HEK293 (cell line): Measurements from ENCODE around the gene PACRG.

Source experiments
- CTCF ChIA-PET: fragments of 350-600 bp; formaldehyde crosslinking; extraction: SDS; loops from one replicate; lab custom pipeline; 2021; ENCODE audit warnings: antibody characterized with exemption; lab: Yijun Ruan, JAX
- POLR2A ChIA-PET: fragments of 300-600 bp; formaldehyde crosslinking; extraction: SDS; loops from one replicate; lab custom pipeline; 2020; ENCODE audit warnings: antibody characterized with exemption, inconsistent platforms; lab: Yijun Ruan, JAX
- H3K27ac ChIP-seq: fragments of 200-500 bp; sonication (Bioruptor generic); 2 replicates; pipeline ENCODE4 v1.5.1; 2014; ENCODE audit warnings: low read depth, low read length, control low read depth, inconsistent platforms; ENCODE audit errors: extremely low read depth
- H3K36me3 ChIP-seq, 2 experiments: fragments of 200-500 bp in 1 of 2; sonication (Bioruptor generic) in 1 of 2; 1 replicate in 1 of 2; 2 replicates in 1 of 2; pipeline ENCODE4 v1.5.1; 2014 to 2017; ENCODE audit warnings: inconsistent platforms in 2 of 2, low read length in 2 of 2; ENCODE audit not compliant: control insufficient read depth in 2 of 2, insufficient read depth in 1 of 2
- H3K4me1 ChIP-seq: fragments of 200-500 bp; sonication (Bioruptor generic); 2 replicates; pipeline ENCODE4 v1.5.1; 2014; ENCODE audit warnings: mild to moderate bottlenecking, low read length, inconsistent platforms; ENCODE audit not compliant: control insufficient read depth, insufficient read depth
- H3K4me3 ChIP-seq: 2 replicates; pipeline ENCODE4 v1.5.1; 2011; ENCODE audit warnings: low read depth, mild to moderate bottlenecking, control low read depth, low read length, moderate library complexity
- H3K9me3 ChIP-seq: fragments of 200-500 bp; sonication (Bioruptor generic); 2 replicates; pipeline ENCODE4 v1.5.1; 2014; ENCODE audit warnings: low read depth, low read length, inconsistent platforms; ENCODE audit not compliant: control insufficient read depth, insufficient read depth
- FEZF1 ChIP-seq: fragments of 450-650 bp; formaldehyde crosslinking; IDR thresholded peaks from 2 replicates; pipeline ENCODE4 v1.5.1; 2016; ENCODE audit warnings: missing biosample characterization, missing genetic modification characterization
- GFI1B ChIP-seq: fragments of 450-650 bp; formaldehyde crosslinking; IDR thresholded peaks from 2 replicates; pipeline ENCODE4 v1.5.1; 2016; ENCODE audit warnings: missing biosample characterization, missing genetic modification characterization
- HIC1 ChIP-seq: fragments of 450-650 bp; formaldehyde crosslinking; IDR thresholded peaks from 2 replicates; pipeline ENCODE4 v1.5.1; 2016; ENCODE audit warnings: missing biosample characterization, missing genetic modification characterization
- KLF1 ChIP-seq: fragments of 450-650 bp; formaldehyde crosslinking; IDR thresholded peaks from 2 replicates; pipeline ENCODE4 v1.5.1; 2016; ENCODE audit warnings: missing biosample characterization, missing genetic modification characterization
- KLF7 ChIP-seq: fragments of 450-650 bp; formaldehyde crosslinking; IDR thresholded peaks from 2 replicates; pipeline ENCODE4 v1.5.1; 2016; ENCODE audit warnings: missing biosample characterization, missing genetic modification characterization, borderline replicate concordance
- MYNN ChIP-seq: fragments of 450-650 bp; formaldehyde crosslinking; IDR thresholded peaks from 2 replicates; pipeline ENCODE4 v1.5.1; 2016; ENCODE audit warnings: missing biosample characterization, missing genetic modification characterization, borderline replicate concordance
- SP7 ChIP-seq: fragments of 450-650 bp; formaldehyde crosslinking; IDR thresholded peaks from 2 replicates; pipeline ENCODE4 v1.5.1; 2016; ENCODE audit warnings: missing biosample characterization, missing genetic modification characterization
- ZBTB48 ChIP-seq: fragments of 450-650 bp; formaldehyde crosslinking; IDR thresholded peaks from 2 replicates; pipeline ENCODE4 v1.5.1; 2016; ENCODE audit warnings: missing biosample characterization, missing genetic modification characterization
- ZIC2 ChIP-seq: fragments of 450-650 bp; formaldehyde crosslinking; IDR thresholded peaks from 2 replicates; pipeline ENCODE4 v1.5.1; 2016; ENCODE audit warnings: missing biosample characterization, missing genetic modification characterization
- ZNF112 ChIP-seq: fragments of 450-650 bp; formaldehyde crosslinking; IDR thresholded peaks from 2 replicates; pipeline ENCODE4 v1.5.0; 2017; ENCODE audit warnings: missing biosample characterization, missing genetic modification characterization
- ZNF121 ChIP-seq: fragments of 450-650 bp; formaldehyde crosslinking; IDR thresholded peaks from 2 replicates; pipeline ENCODE4 v1.5.1; 2016; ENCODE audit warnings: missing biosample characterization, missing genetic modification characterization
- ZNF138 ChIP-seq: fragments of 450-650 bp; formaldehyde crosslinking; IDR thresholded peaks from 2 replicates; pipeline ENCODE4 v1.5.1; 2016; ENCODE audit warnings: missing biosample characterization, missing genetic modification characterization, borderline replicate concordance
- ZNF140 ChIP-seq: fragments of 450-650 bp; formaldehyde crosslinking; IDR thresholded peaks from 2 replicates; pipeline ENCODE4 v1.5.1; 2016; ENCODE audit warnings: missing biosample characterization, missing genetic modification characterization
- ZNF157 ChIP-seq: fragments of 450-650 bp; formaldehyde crosslinking; IDR thresholded peaks from 2 replicates; pipeline ENCODE4 v1.5.1; 2016; ENCODE audit warnings: missing biosample characterization, missing genetic modification characterization
- ZNF362 ChIP-seq: fragments of 450-650 bp; formaldehyde crosslinking; IDR thresholded peaks from 2 replicates; pipeline ENCODE4 v1.5.1; 2016; ENCODE audit warnings: missing biosample characterization, missing genetic modification characterization
- ZNF398 ChIP-seq: fragments of 450-650 bp; formaldehyde crosslinking; IDR thresholded peaks from 2 replicates; pipeline ENCODE4 v1.5.1; 2017; ENCODE audit warnings: missing biosample characterization, missing genetic modification characterization
- ZNF416 ChIP-seq: fragments of 450-650 bp; formaldehyde crosslinking; IDR thresholded peaks from 2 replicates; pipeline ENCODE4 v1.5.1; 2016; ENCODE audit warnings: missing biosample characterization, missing genetic modification characterization
- ZNF521 ChIP-seq: fragments of 450-650 bp; formaldehyde crosslinking; IDR thresholded peaks from 2 replicates; pipeline ENCODE4 v1.5.1; 2017; ENCODE audit warnings: missing biosample characterization, mild to moderate bottlenecking, missing genetic modification characterization
- ZNF530 ChIP-seq: fragments of 450-650 bp; formaldehyde crosslinking; IDR thresholded peaks from 2 replicates; pipeline ENCODE4 v1.5.1; 2016; ENCODE audit warnings: low read depth, missing biosample characterization, missing genetic modification characterization
- ZNF555 ChIP-seq: fragments of 450-650 bp; formaldehyde crosslinking; conservative IDR thresholded peaks from 2 replicates; pipeline ENCODE4 v1.5.1; 2017; ENCODE audit warnings: missing biosample characterization, mild to moderate bottlenecking, missing genetic modification characterization, inconsistent platforms
- ZNF561 ChIP-seq: fragments of 450-650 bp; IDR thresholded peaks from 2 replicates; pipeline ENCODE4 v1.5.1; 2018; ENCODE audit warnings: missing biosample characterization, missing genetic modification characterization, borderline replicate concordance
- ZNF624 ChIP-seq: fragments of 450-650 bp; formaldehyde crosslinking; IDR thresholded peaks from 2 replicates; pipeline ENCODE4 v1.5.1; 2017; ENCODE audit warnings: missing biosample characterization, missing genetic modification characterization
- ZNF639 ChIP-seq: fragments of 450-650 bp; formaldehyde crosslinking; IDR thresholded peaks from 2 replicates; pipeline ENCODE4 v1.5.1; 2016; ENCODE audit warnings: missing biosample characterization, missing genetic modification characterization
- ZNF658 ChIP-seq: fragments of 450-650 bp; formaldehyde crosslinking; IDR thresholded peaks from 2 replicates; pipeline ENCODE4; 2016; ENCODE audit warnings: missing biosample characterization, missing genetic modification characterization
- ZNF776 ChIP-seq: fragments of 450-650 bp; formaldehyde crosslinking; IDR thresholded peaks from 2 replicates; pipeline ENCODE4 v1.5.0; 2017; ENCODE audit warnings: missing biosample characterization, missing genetic modification characterization, borderline replicate concordance
- ZSCAN16 ChIP-seq: fragments of 450-650 bp; formaldehyde crosslinking; IDR thresholded peaks from 2 replicates; pipeline ENCODE4 v1.5.1; 2016; ENCODE audit warnings: missing biosample characterization, missing genetic modification characterization
- ZSCAN30 ChIP-seq: fragments of 450-650 bp; IDR thresholded peaks from 2 replicates; pipeline ENCODE4 v1.5.1; 2018; ENCODE audit warnings: missing biosample characterization, mild to moderate bottlenecking, missing genetic modification characterization, moderate library complexity
- ZSCAN4 ChIP-seq: fragments of 450-650 bp; formaldehyde crosslinking; IDR thresholded peaks from 2 replicates; pipeline ENCODE4 v1.5.1; 2017; ENCODE audit warnings: missing biosample characterization, missing genetic modification characterization

Gene PACRG

GRCh38 chr6:163182696-163183095 lies 454.9 kb downstream of the PACRG start (continued):
- TF ChIP-seq ZNF398 (tag by site-specific recombination) (no peak), ZSCAN30 (no peak), ZSCAN4 (tag by site-specific recombination) (no peak), ZNF362 (tag by site-specific recombination) (no peak), ZNF112 (tag by site-specific recombination) (no peak)

GRCh38 chr6:163183806-163184205 lies 456.0 kb downstream of the PACRG start:
- ChIA-PET CTCF (interaction anchor here (0.6 to 1.7 kb wide), 5 partner anchors 12 to 396 kb away, joined by 3 to 5 read pairs (median 3); no protein-coding TSS in a partner anchor), POLR2A (interaction anchor here (0.5 kb wide), 1 partner anchor 228 kb away, joined by 4 read pairs; no protein-coding TSS in a partner anchor)
- no peak overlapping the region for H3K4me3 ChIP-seq
- H3K27ac ChIP-seq: no peak overlapping the region
- H3K36me3 ChIP-seq: no peaks in the 10 kb centered on the region
- H3K9me3 ChIP-seq: no peaks in the 10 kb centered on the region
- no peaks in the 10 kb centered on the region for H3K4me1 ChIP-seq
- TF ChIP-seq ZNF776 (tag by site-specific recombination) (no peak), ZBTB48 (tag by site-specific recombination) (no peak), ZNF530 (tag by site-specific recombination) (no peak), ZNF521 (tag by site-specific recombination) (no peak), HIC1 (tag by site-specific recombination) (no peak), ZIC2 (tag by site-specific recombination) (no peak), GFI1B (tag by site-specific recombination) (no peak), ZNF555 (tag by site-specific recombination) (no peak), ZNF416 (tag by site-specific recombination) (no peak), MYNN (tag by site-specific recombination) (no peak), ZNF561 (tag by site-specific recombination) (no peak), ZSCAN16 (tag by site-specific recombination) (no peak), ZNF658 (tag by site-specific recombination) (no peak)

GRCh38 chr6:163185744-163186143 lies 458.0 kb downstream of the PACRG start:
- Histone ChIP-seq H3K27ac (no peak overlapping the region), H3K36me3 (no peaks in the 10 kb centered on the region), H3K9me3 (no peaks in the 10 kb centered on the region), H3K4me3 (no peak overlapping the region), H3K4me1 (no peaks in the 10 kb centered on the region)
- CTCF ChIA-PET: interaction anchor here (0.7 to 1.7 kb wide), 2 partner anchors 15 to 689 kb away, joined by 3 to 5 read pairs; no protein-coding TSS in a partner anchor
- POLR2A ChIA-PET: no interaction called here
- TF ChIP-seq KLF7 (tag by site-specific recombination) (no peak), ZNF157 (no peak), ZNF138 (tag by site-specific recombination) (no peak), KLF1 (tag by site-specific recombination) (no peak), ZNF639 (no peak), FEZF1 (tag by site-specific recombination) (no peak), ZNF624 (tag by site-specific recombination) (no peak), ZNF658 (tag by site-specific recombination) (no peak), ZNF121 (tag by site-specific recombination) (no peak), SP7 (tag by site-specific recombination) (no peak), ZNF140 (no peak)
